ENCODE results near the gene DAD1. TPM values are rescaled to one million over a fixed set of nuclear protein-coding genes. Genes with fewer than 3 reads are reported as not detected.

Gene DAD1
- total RNA-seq, 1 experiment from 2014 or later = 162 TPM

GRCh38 chr14:22531451-22532344, 57.3 kb downstream of the DAD1 start:
- no peak for ATAC-seq
- Histone ChIP-seq H3K27me3 (ENCODE audit: insufficient read depth, low read length) (peaks cover 16% of the 10 kb centered on the region; the same call in 1 of the 2 replicates), H3K79me2 (ENCODE audit: insufficient read depth, low read length) (no peaks in the 10 kb centered on the region), H2AFZ (ENCODE audit: low read depth, low read length, poor library complexity, severe bottlenecking) (no peak overlapping the region), H3K36me3 (ENCODE audit: control insufficient read depth in 1 of 2, insufficient read depth in 2 of 2, low read length in 2 of 2) (no peaks in the 10 kb centered on the region), H3K4me3 (replicated peaks in 1 of 2; ENCODE audit: low read depth in 1 of 2, low read length in 2 of 2) (no peak overlapping the region), H3K4me2 (ENCODE audit: low read length) (no peak overlapping the region), H3K27ac (ENCODE audit: low read depth, low read length) (no peak overlapping the region), H3K4me1 (ENCODE audit: control insufficient read depth in 1 of 2, insufficient read depth in 2 of 2, low read length in 2 of 2) (peaks cover 4% of the 10 kb centered on the region in 2 experiments), H4K20me1 (ENCODE audit: insufficient read depth) (no peaks in the 10 kb centered on the region), H3K9ac (ENCODE audit: low read length) (no peak overlapping the region), H3K9me3 (ENCODE audit: control insufficient read depth in 1 of 2, insufficient read depth in 1 of 2, low read depth in 1 of 2, low read length in 2 of 2) (no peaks in the 10 kb centered on the region), H3K9me2 (ENCODE audit: insufficient read depth) (no peaks in the 10 kb centered on the region)
- no peak for TF ChIP-seq SP1 (IDR thresholded peaks at IDR 0.05; ENCODE audit: low read depth)
- no peak for TF ChIP-seq CBX3 (IDR thresholded peaks at IDR 0.05; ENCODE audit: low read depth)
- TF ChIP-seq CEBPB (IDR thresholded peaks at IDR 0.05; ENCODE audit: low read depth) = no peak
- TF ChIP-seq EGR1 (IDR thresholded peaks at IDR 0.05; ENCODE audit: low read depth) = no peak
- TF ChIP-seq RAD21 (IDR thresholded peaks at IDR 0.05; ENCODE audit: low read depth) = no peak
- CTCF ChIA-PET = no interaction called here
- intact Hi-C loops (cut with micrococcal nuclease) = no loop called here
- RAD21 ChIA-PET (ENCODE audit: low non-redundant PET in 1 of 2, low total read pairs in 2 of 2, uncharacterized antibody in 2 of 2, unreplicated experiment in 2 of 2) = no interaction called here
- POLR2A ChIA-PET = no interaction called here
- no TSS peak for BruUV-seq (replicated peaks)
- DNase-seq (ENCODE audit: low read depth, low spot score) = no peak

- Histone ChIP-seq H3K36me3 (ENCODE audit: control insufficient read depth in 1 of 2, insufficient read depth in 2 of 2, low read length in 2 of 2) (no peaks in the 10 kb centered on the region), H3K27ac (ENCODE audit: low read depth, low read length) (no peak overlapping the region), H3K27me3 (ENCODE audit: insufficient read depth, low read length) (peaks cover 32% of the 10 kb centered on the region), H3K4me1 (ENCODE audit: control insufficient read depth in 1 of 2, insufficient read depth in 2 of 2, low read length in 2 of 2) (no peaks in the 10 kb centered on the region), H3K4me2 (ENCODE audit: low read length) (no peak overlapping the region), H2AFZ (ENCODE audit: low read depth, low read length, poor library complexity, severe bottlenecking) (no peak overlapping the region), H3K9ac (ENCODE audit: low read length) (no peak overlapping the region), H3K9me2 (ENCODE audit: insufficient read depth) (no peaks in the 10 kb centered on the region), H3K4me3 (replicated peaks in 1 of 2; ENCODE audit: low read depth in 1 of 2, low read length in 2 of 2) (no peak overlapping the region), H3K9me3 (ENCODE audit: control insufficient read depth in 1 of 2, insufficient read depth in 1 of 2, low read depth in 1 of 2, low read length in 2 of 2) (no peaks in the 10 kb centered on the region), H3K79me2 (ENCODE audit: insufficient read depth, low read length) (no peaks in the 10 kb centered on the region), H4K20me1 (ENCODE audit: insufficient read depth) (no peaks in the 10 kb centered on the region)
- BruUV-seq (replicated peaks) = no TSS peak
- ChIA-PET POLR2A (no interaction called here), RAD21 (ENCODE audit: low non-redundant PET in 1 of 2, low total read pairs in 2 of 2, uncharacterized antibody in 2 of 2, unreplicated experiment in 2 of 2) (no interaction called here), CTCF (no interaction called here)
- TF ChIP-seq EGR1 (IDR thresholded peaks at IDR 0.05; ENCODE audit: low read depth) (no peak), FOSL1 (IDR thresholded peaks at IDR 0.05; ENCODE audit: low read depth) (no peak), CTCF (IDR thresholded peaks at IDR 0.05 in 2 of 3, conservative IDR thresholded peaks at IDR 0.05 in 1 of 3; ENCODE audit: borderline replicate concordance in 1 of 3, insufficient read depth in 1 of 3, low read depth in 2 of 3, low read length in 2 of 3) (no peak), JUND (IDR thresholded peaks at IDR 0.05) (no peak), CBX3 (IDR thresholded peaks at IDR 0.05; ENCODE audit: low read depth) (no peak), ZFX (IDR thresholded peaks at IDR 0.05) (no peak), EZH2phosphoT487 (IDR thresholded peaks at IDR 0.05; ENCODE audit: borderline replicate concordance) (no peak), ZNF274 (IDR thresholded peaks at IDR 0.05; ENCODE audit: low read depth, low read length) (no peak), REST (IDR thresholded peaks at IDR 0.05; ENCODE audit: low read depth) (no peak), POLR2A (IDR thresholded peaks at IDR 0.05; ENCODE audit: borderline replicate concordance, extremely low read depth, insufficient read depth, insufficient read length) (no peak), RAD21 (IDR thresholded peaks at IDR 0.05; ENCODE audit: low read depth) (no peak)
- intact Hi-C loops (cut with micrococcal nuclease) = no loop called here
- DNase-seq (ENCODE audit: low read depth, low spot score) (no peak), ATAC-seq (no peak)
Measured at GRCh38 chr14:22530127-22530526, 58.9 kb downstream of the DAD1 start.
